ENCODE data around the gene STKLD1.

DNA sequence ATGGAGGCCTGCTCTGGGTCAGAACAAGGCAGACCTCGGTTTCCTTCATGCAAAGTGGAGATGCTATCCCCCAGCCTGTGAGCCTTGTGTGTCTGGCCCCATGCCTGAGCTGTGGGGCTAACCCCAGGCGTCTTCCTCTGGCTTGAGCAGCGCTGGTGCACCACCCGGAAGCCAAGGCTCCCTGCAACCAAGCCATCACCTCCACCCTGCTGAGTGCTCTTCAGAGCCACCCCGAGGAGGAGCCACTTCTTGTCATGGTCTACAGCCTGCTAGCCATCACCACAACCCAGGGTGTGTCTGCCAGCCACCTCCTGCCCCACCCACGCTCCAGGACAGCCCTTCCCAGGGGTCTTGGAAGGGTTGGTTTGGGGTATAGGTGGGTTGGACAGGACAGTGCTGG, 25.4 kb downstream of the STKLD1 start:
- TF ChIP-seq POLR2AphosphoS5 (IDR thresholded peaks at IDR 0.05; ENCODE audit: low read depth, low read length) (0 out of 2 replicates have a peak, but pooled peaks have one; percentile 13), POLR2A (IDR thresholded peaks at IDR 0.05; ENCODE audit: low read depth, low read length) (no peak; the same call in 1 of the 2 replicates), SPI1 (IDR thresholded peaks at IDR 0.05; ENCODE audit: low read depth, low read length) (no peak), TAF1 (IDR thresholded peaks at IDR 0.05; ENCODE audit: low read depth, low read length) (no peak), PAX5 (IDR thresholded peaks at IDR 0.05; ENCODE audit: insufficient read depth, low read length, severe bottlenecking) (no peak)

All from GM12891 (cell line).